Measurements from ENCODE around the gene EPHA7. TPM values are rescaled to one million over a fixed set of nuclear protein-coding genes. Genes with fewer than 3 reads are reported as not detected.

EPHA7 gene
- total RNA-seq, 1 experiment from 2014 or later = 10.7 TPM

- DNase-seq (ENCODE audit: low spot score) = no peak
- ChIA-PET CTCF (no interaction called here), POLR2A (ENCODE audit: low non-redundant PET) (no interaction called here)
- no peak overlapping the region for H3K27ac ChIP-seq (ENCODE audit: low read depth, low read length, poor library complexity, severe bottlenecking)
- TF ChIP-seq EZH2 (IDR thresholded peaks at IDR 0.05; ENCODE audit: borderline replicate concordance, low read depth, low read length, poor library complexity, severe bottlenecking) = no peak
- TF ChIP-seq CTCF (conservative IDR thresholded peaks at IDR 0.05; ENCODE audit: low read depth, low read length) = no peak
- intact Hi-C loops (cut with micrococcal nuclease; ENCODE audit: unreplicated experiment) = no loop called here
- BruUV-seq (replicated peaks) = no TSS peak
- H3K4me3 ChIP-seq (ENCODE audit: low read depth, low read length, poor library complexity, severe bottlenecking) = no peak overlapping the region
- H3K27me3 ChIP-seq (replicated peaks; ENCODE audit: insufficient read depth, low read depth, low read length, poor library complexity) = no peaks in the 10 kb centered on the region
- H3K4me1 ChIP-seq (ENCODE audit: insufficient read depth, low read length, poor library complexity, severe bottlenecking) = no peaks in the 10 kb centered on the region
- no peaks in the 10 kb centered on the region for H3K36me3 ChIP-seq (ENCODE audit: insufficient read depth, low read length, poor library complexity, severe bottlenecking)
- peaks cover 3% of the 10 kb centered on the region for H3K9me3 ChIP-seq (ENCODE audit: low read depth, low read length, poor library complexity, severe bottlenecking)
Measured at GRCh38 chr6:93213028-93213427, 206.3 kb downstream of the EPHA7 start.

GRCh38 chr6:93210908-93211307 is 208.5 kb downstream of the EPHA7 start:
- no peak for DNase-seq (ENCODE audit: low spot score)
- Histone ChIP-seq H3K36me3 (ENCODE audit: insufficient read depth, low read length, poor library complexity, severe bottlenecking) (no peaks in the 10 kb centered on the region), H3K27me3 (replicated peaks; ENCODE audit: insufficient read depth, low read depth, low read length, poor library complexity) (no peaks in the 10 kb centered on the region), H3K9me3 (ENCODE audit: low read depth, low read length, poor library complexity, severe bottlenecking) (no peaks in the 10 kb centered on the region), H3K4me3 (ENCODE audit: low read depth, low read length, poor library complexity, severe bottlenecking) (no peak overlapping the region), H3K27ac (ENCODE audit: low read depth, low read length, poor library complexity, severe bottlenecking) (no peak overlapping the region), H3K4me1 (ENCODE audit: insufficient read depth, low read length, poor library complexity, severe bottlenecking) (no peaks in the 10 kb centered on the region)
- TF ChIP-seq CTCF (conservative IDR thresholded peaks at IDR 0.05; ENCODE audit: low read depth, low read length) (no peak), EZH2 (IDR thresholded peaks at IDR 0.05; ENCODE audit: borderline replicate concordance, low read depth, low read length, poor library complexity, severe bottlenecking) (no peak)
- BruUV-seq (replicated peaks) = no TSS peak
- intact Hi-C loops (cut with micrococcal nuclease; ENCODE audit: unreplicated experiment) = no loop called here
- POLR2A ChIA-PET (ENCODE audit: low non-redundant PET) = no interaction called here
- CTCF ChIA-PET = no interaction called here

GRCh38 chr6:93209358-93209757 is 210.0 kb downstream of the EPHA7 start:
- no peaks in the 10 kb centered on the region for H3K9me3 ChIP-seq (ENCODE audit: low read depth, low read length, poor library complexity, severe bottlenecking)
- H3K36me3 ChIP-seq (ENCODE audit: insufficient read depth, low read length, poor library complexity, severe bottlenecking) = no peaks in the 10 kb centered on the region
- CTCF ChIA-PET = no interaction called here
- H3K4me3 ChIP-seq (ENCODE audit: low read depth, low read length, poor library complexity, severe bottlenecking) = no peak overlapping the region
- no TSS peak for BruUV-seq (replicated peaks)
- H3K27me3 ChIP-seq (replicated peaks; ENCODE audit: insufficient read depth, low read depth, low read length, poor library complexity) = no peaks in the 10 kb centered on the region
- POLR2A ChIA-PET (ENCODE audit: low non-redundant PET) = no interaction called here
- no peak overlapping the region for H3K27ac ChIP-seq (ENCODE audit: low read depth, low read length, poor library complexity, severe bottlenecking)
- DNase-seq (ENCODE audit: low spot score) = no peak
- no peaks in the 10 kb centered on the region for H3K4me1 ChIP-seq (ENCODE audit: insufficient read depth, low read length, poor library complexity, severe bottlenecking)
- TF ChIP-seq EZH2 (IDR thresholded peaks at IDR 0.05; ENCODE audit: borderline replicate concordance, low read depth, low read length, poor library complexity, severe bottlenecking) (no peak), CTCF (conservative IDR thresholded peaks at IDR 0.05; ENCODE audit: low read depth, low read length) (no peak)
- intact Hi-C loops (cut with micrococcal nuclease; ENCODE audit: unreplicated experiment) = no loop called here

Data from A673 (cell line).